ENCODE measurements around the gene TMEM256.

Gene TMEM256

DNA sequence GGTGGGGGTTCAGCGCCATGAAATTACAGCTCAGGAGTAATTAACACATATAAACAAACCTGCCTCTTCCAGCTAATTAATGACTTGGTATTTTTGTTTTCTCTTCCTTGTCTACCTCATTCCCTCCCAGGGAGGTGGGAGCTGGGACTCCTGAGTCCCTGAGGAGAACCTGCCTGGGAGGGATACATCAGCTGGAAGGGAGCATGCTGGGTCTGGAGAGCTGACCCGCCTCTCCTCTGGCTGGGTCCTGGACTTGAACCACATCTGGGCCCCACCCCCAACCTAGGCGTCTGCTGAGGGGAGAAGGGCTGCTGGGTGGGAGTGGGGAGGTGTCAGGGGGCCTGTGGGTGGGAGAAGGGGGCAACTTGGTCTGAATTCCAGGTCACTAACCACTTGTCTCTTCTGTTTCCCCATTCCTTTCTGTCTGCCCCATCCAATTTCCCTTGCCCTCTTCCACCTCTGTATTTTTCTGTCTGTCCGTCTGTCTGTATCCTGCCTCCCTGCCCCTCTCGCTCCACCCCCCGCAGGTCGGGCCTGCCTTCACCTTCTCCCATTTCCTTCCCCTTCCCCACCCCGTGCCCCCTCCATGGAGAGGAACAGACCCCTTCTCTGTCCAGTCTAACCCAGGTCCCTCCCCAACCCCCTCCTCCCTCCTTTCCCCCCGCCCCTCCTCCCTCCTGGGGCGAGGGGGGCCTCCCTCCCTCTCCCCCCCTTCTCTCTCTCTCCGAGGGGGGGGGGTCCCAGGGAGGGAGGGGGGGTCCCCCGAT lies 3.8 kb upstream of the TMEM256 start, which contains the start of gene NLGN2:
Gene NLGN2, plus strand, starts transcription at position 361 of the 767 bp plus-strand sequence. CDS start 411 bp downstream, outside the sequence.
- no peak for DNase-seq (ENCODE audit: low spot score)

DNA sequence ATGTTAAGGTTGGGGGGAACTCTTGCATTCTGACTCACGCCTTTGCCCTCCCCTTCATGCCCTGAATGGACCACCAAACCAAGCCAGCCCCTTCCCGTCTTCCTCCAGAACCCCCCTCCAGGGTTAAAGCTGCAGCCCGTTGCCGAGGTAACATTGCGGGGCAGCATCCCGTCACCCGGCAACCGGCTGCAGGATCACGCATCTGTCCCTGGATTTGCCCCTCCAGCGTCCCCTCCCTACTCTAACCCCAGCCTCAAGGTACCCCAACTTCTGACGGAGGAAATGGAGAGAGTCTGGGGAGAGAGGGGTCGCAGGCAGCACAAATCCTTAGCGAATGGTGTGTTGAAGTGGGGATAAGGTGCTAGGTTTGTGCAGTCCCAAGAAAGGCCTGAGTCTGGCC lies 3.2 kb upstream of the TMEM256 start:
- no peak for DNase-seq (ENCODE audit: low spot score)

DNA sequence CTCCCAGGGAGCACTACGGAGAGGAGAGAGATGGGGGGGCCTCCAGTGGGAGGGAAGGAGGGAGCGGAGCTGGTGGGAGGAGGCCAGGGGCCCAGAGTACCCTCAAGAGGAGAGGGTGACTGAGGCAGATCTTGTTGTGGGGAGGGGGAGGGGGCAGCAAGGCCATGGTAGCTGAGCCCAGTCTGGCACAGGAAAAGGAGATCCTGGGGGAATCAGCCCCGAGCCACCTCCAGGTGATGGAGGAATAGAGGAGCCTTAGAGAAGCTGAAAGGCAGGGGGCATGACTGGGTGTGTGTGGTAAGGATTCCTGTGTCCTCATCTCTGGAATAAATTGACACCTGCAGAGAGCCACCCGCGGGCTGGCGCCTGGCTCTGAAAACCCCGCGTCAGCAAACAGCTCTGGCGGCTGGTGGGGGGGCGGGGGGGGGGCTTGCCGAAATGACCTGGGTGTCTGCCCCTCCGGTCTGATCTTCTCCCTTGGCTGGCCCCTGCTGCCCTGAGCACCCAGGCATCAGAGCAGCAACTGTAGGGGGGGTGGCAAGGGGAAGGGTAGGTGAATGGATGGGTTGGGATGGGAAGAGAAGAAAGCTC lies 2.4 kb upstream of the TMEM256 start:
- DNase-seq (ENCODE audit: low spot score), result no peak

DNA sequence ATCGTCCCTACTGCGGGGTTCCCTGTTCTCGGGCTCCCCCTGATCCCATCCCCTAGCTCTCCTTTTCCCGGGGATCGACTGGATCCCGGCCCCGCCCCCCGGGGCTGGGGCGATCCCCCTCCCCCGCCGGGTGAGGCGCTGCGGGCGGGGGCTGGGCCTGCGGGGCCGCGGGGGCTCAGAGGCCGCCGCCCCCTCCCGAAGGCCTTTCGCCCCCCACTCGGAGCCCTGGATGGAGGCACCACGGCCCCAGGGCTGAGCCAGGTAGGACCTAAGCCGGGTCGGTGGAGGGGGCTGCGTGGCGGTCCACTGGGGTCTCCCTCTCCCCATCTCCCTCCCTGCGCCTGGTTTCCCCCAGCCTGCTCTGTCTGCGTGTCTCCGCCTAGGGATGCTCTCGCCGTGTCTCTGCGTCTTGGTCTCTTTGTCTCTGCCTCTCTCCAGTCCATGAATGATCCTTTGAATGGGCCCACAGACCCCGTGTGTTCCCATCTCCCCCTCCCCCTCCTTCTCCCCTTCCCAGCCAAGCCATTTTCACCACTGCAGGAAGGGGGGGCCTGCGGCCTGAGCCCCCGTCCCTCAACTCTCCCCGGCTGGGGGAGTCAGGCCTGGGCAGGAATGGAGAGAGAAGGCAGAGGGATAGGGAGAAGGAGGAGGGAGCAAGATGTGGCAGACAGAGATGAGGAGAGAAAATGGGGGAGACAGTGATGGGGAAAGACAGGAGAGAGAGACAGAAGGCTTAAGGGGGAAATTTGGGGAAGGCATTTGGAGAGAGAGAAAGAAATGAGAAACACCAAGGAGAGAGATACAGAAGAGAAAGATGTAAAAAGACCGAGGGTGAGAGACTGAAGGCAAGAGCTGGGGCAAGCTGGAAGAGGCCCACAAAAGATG lies 1.7 kb upstream of the TMEM256 start:
- no peak for DNase-seq (ENCODE audit: low spot score)

DNA sequence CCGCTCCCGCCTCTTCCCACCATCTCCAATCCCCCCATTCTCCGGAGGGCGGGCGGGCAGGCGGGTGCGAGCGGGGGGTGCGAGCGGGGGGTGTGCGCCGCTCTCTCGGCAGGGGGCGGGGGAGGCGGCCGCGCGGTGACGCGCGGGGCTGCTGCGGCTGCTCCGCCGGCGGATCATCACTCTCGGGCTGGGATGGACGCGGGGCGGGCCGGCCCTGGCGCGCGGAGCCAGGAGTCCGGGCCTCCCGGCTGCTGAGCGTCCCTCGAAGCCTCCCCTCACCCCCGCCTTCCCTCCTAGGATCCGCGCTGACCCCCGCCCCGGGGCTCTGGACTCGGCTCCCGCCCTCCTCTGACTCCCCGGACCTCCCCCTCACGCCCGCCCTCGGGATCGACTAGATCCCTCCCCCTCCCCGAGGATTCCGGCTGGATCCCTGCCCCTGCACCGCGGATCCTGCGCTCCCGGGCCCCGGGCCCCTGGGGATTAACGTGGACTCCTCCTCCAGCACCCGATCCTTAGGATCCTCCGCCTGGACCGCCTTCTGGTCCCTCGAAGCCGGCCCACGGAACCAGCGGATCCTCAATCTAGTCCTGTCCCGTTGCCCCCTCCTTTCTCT lies 946 bp upstream of the TMEM256 start:
- DNase-seq (ENCODE audit: low spot score), result peak; percentile 67

DNA sequence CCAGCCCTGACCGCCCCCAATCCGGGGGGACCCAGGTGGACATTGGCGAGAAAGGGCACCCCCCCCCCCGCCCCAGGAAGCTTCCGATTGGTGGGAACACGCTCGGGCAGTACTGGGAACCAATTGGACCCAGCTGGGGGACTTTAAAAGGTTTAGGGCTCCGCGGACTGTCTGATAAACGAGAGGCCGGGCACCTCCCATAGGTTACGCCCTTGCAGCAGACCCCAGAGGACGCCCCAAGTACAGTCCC lies 245 bp downstream of the TMEM256 start:
- DNase-seq (ENCODE audit: low spot score), result no peak

DNA sequence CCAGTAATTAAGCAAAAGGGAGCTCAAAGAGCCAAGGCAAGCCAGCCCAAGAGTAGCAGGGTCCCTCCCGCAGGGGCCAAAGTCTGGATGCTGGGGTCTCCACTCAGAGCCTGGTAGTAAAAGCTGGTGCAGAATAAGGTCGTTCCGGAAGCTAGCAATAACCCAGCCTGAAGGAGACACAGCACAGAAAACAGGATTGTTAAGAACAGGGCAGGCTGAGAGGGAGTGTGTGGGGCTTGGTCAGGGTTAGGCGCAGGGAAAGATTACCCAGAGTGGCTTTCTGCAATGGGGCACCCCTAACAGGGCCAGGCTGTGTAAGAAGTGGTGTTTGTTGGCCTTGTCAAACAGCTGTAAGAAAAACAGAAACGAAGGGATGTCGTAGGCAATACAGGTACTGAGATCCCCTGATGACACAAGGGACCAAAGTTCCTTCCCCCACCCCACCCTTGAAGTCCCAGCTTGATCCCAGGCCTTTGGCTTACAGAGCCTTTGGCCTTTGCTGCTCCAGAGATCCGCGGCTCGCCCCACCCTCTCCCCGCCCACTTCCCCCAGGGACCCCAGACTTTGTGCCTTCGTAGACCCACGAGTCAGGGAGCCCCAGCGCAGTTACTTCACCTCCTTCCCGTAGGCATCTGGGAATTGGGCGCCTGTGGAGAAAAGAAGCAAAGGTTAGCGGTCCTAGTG lies 712 bp downstream of the TMEM256 start:
- no peak for DNase-seq (ENCODE audit: low spot score)

DNA sequence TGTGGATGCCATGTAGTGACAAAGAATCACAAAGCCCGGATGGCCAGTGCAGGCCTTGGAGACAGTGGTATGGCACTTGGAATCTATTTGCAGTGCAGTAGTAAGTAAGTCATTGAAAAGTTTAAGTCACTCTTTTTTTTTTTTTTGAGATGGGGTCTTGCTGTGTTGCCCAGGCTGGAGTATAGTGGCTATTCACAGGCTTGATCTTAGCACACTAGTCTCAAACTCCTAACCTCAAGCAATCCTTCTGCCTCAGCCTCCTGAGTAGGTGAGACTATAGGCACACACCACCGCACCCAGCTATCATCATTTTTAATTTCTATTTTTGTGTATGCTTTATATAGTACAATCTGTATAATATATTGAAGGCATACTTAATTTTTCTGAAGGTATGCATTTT lies 5.3 kb downstream of the TMEM256 start:
- DNase-seq (ENCODE audit: low spot score), result no peak

DNA sequence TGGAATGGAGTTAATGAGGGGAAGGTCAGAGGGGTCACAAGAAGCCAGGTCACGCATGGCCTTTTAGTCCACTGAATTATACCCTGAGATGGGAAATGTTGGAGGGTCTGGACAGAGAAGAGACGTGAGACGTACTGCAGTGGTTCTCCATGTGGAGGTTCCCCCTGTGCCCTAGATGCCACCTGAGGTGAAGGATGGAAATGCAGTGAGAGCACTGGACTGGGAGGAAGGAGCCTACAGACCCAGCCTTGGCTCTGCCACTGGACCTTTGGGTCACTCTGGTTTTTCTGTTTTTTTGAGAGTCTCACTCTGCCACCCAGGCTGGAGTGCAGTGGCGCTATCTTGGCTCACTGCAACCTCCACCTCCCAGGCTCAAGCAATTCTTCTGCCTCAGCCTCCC lies 7.8 kb downstream of the TMEM256 start:
- DNase-seq (ENCODE audit: low spot score), result no peak

DNA sequence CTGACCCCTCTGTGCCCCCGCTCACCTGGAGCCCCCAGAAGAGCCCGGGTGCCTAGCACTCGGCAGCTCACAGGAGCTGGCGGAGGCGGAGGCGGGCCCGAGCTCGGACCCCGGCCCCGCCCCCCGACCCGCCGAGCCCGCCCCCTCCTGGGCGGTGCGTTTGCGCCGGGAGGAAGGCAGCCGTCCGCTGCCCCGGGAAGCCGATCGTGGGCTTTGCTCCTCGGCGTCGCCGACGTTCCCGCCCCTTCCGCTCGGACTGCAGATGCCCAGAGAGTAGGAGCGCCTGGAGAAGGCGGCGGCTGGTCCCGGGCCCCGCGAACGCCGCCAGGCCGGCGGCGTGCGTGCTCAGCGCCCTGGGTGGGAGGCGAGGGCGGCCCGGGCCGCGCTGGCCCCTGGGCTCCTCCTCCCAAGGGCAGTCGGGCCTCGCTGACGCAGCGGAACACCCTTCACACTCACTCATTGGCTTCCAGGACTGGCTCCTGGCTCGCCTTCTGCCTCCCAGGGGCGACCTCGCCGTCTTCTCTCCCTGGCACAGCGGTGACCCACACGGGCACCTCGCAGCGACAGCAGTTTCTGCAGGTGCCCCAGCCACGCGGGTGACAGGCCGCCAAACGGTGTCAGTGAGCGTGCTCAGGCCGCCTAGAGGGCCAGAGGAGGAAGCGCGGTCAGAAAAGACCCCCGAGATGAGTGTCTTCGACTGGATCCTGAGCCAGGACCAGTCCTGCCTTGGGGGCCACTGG lies 9.3 kb downstream of the TMEM256 start, which contains the start of gene PLSCR3:
Gene PLSCR3, minus strand, starts transcription at position 74 of the 740 bp plus-strand sequence. CDS start 415 bp downstream, outside the sequence.
- peak; percentile 77 for DNase-seq (ENCODE audit: low spot score)

DNA sequence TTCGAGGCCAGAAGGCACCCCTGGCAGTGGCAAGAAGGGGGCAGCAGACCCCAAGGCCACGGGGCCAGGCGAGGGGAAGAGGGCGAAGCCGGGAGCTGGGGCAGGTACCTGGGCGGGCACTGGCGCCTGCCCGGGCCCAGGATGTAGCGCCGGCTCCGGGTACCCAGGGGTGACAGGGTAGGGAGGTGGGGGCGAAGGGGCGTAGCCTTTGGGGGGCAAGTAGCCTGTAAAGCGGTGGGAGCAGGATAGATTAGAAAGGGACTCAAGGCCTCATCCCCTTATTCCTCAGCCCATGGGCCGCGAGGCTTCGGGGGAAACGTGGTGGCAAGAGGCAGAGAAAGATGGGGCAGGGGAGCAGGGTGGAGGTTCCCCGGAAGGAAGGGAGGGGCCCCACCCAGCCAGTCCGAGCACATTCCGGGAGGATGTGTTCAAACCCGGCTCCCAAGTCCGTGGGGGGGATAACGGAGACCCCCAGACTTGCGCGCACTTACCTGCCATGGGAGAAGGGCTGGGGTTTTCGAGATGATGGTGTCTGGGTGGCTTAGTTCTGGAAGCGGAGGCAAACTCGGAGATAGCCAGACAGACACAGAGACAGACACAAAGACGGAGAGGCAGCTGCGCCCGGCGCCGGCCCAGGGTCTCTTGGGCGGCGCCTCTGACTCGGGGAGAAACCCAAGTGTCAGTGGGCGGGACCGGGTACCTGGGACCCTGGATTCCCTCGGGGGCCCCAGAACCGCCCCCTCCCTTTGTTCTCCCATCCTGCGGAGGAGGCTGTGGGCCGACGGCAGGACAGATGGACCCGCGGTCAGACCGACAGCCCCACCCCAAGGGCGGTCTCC lies 10.1 kb downstream of the TMEM256 start:
- peak; percentile 73 for DNase-seq (ENCODE audit: low spot score)

DNA sequence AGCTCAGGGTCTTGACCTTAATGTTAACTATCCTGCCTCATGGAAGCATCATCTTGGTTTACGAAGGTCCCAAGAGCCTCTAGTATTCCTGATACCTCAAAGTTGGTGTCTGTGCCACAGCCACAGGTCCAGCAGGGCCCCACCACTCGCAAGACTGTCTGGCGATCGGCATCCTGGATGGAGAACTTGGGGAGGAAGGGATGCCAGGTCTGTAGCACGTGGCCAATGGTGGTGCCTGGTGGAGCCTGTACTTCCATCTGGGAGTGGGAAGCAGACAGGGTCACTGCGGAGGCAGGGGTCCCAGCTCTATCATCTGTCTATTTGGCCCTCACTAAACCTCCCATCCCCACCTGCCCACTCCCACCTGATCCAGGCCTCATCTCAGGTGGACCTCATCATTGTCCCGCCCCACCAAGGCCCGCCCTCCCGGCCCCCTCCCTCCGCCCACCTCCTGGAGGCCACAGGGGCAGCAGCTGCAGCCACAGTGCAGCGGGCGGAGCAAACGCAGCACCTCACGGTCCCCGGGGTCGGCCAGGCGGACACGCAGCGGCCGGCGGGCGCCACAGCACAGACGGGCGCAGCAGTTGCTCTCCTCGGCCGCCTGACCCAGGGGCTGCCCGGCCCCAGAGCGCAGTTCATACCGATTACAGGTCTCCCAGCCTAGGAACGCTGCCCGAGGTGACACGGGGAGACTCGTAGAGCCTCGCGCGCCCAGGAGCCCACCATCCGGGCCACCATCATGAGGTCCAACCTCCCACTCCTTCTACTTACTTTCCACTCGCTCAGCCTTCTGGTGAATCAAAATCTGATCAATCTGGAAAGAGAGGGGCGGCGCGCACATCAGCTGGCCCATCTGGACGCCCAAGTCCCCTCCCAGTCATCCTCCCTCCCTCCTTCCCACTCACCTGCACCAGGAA lies 10.9 kb downstream of the TMEM256 start:
- no peak for DNase-seq (ENCODE audit: low spot score)

DNA sequence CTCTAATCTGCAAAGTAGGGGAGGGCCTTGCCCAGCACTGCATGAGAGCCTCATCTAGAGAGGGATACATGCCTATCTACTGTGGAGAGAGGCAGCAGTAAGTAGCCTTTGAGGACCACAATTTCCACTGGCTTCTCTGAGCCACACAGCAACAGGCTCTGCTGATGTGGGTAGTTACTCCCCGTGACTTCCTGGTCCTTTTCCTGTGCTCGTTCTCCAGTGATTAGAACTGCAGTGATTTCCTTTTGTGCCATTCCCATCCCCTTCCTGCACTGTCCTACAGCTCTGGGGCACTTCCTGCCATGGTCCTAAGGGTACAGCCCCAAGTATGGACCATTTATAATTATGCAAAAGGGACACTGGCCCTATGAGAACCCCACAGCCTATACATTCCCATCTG lies 12.6 kb downstream of the TMEM256 start:
- no peak for DNase-seq (ENCODE audit: low spot score)

DNA sequence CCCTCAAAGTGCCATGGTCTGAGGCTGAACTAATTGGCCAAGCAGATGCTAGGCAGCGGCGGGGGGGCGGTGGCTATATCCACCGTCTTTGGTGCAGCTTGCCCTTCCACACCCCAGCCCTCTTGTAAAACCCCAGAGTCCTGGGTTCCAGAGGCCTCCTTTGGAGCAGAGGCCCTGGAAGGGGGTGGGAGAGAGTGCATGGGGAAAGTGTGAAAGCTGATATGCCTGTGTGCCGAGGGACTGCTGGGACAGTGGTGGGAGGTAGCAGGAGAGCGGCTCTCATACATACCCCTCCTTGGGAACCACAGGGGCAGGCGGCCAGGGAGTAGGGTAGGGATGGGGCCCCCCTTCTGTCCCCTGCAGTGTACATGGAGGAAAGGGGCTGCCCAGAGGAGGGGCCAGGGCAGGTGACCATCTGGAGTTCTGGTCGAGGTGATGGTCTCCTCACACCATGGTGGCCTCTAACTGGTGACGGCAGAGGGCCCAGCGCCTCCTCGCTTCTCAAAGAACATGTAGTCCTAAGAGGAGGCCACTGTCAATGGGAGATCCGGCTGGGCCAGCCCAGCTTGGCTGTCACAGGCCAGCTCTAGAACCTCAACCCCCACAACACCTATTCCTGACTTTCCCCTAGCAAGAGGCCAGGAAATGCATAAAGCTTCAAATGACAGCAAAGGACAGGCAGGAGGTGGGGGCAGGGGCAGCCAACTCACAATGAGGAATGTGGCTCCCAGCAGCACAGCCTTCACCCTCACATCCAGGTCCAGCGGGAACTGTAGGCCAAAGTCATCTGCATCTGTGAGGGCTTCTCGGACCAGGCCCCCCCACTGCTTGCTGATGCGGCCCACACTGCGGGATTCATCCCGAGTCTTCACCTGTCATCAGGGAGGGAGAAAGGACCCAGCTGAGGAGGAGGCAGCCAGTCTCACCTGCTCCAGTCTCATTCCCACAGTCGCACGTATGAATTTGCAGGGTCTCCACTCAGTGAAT lies 13.7 kb downstream of the TMEM256 start:
- DNase-seq (ENCODE audit: low spot score), result no peak

DNA sequence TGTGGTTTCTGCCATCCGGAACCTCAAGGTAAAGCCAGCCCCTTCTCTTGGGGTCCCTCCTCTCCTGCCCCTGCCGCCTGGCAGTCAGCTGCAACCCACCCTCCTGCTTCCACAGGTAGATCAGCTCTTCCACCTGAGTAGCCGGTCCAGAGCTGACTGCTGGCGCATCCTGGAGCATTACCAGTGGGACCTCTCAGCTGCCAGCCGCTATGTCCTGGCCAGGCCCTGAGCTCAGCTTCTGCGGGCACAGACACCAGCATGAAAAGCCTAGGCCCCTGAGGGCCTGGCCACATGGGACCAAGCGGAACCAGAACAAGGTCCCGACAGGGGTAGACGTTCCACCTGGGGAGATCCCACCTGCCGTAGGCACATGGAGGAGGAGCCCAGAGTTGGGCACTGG lies 15.0 kb downstream of the TMEM256 start:
- DNase-seq (ENCODE audit: low spot score), result no peak

DNA sequence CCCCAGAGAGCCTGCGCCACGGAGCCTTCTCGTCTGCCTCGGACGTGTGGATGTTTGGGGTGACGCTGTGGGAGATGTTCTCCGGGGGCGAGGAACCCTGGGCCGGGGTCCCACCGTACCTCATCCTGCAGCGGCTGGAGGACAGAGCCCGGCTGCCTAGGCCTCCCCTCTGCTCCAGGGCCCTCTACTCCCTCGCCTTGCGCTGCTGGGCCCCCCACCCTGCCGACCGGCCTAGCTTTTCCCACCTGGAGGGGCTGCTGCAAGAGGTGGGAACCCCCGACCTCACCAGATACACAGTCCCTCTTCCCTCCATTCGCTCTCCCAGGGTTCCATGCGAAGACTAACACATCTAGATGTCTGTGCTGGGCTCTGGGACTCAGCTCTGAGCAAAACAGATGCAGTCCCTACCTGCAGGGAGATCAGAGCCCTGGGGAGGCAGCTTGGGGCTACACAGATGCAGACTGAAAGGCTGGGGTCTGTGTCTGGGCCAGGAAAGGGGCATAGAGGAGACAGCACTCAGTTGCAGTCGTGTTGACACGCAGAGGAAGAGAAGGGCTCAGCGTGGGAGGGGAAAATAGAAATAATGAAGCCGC lies 19.3 kb downstream of the TMEM256 start:
- no peak for DNase-seq (ENCODE audit: low spot score)

DNA sequence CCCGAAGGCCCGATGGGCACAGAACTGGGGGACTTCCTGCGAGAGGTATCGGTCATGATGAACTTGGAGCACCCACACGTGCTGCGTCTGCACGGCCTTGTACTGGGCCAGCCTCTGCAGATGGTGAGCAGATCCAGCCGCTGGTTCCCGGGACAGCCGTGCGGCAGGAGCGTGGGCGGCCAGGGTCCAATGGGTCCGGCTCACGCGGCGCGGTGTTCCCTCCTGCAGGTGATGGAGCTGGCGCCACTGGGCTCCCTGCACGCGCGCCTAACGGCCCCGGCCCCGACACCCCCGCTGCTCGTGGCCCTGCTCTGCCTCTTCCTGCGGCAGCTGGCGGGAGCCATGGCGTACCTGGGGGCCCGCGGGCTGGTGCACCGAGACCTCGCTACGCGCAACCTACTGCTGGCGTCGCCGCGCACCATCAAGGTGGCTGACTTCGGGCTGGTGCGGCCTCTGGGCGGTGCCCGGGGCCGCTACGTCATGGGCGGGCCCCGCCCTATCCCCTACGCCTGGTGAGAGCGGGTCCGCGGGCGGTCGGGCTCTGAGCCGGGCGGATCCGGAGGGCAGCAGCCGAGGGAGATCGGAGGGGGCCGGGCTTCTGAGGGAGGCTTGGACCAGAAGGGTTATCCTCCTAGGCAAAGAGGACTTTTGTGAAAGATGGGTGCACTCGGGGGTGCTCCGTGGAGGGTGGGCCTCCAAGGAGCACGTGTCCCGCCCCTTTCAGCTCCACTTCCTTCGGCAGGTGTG lies 20.0 kb downstream of the TMEM256 start:
- peak; percentile 78 for DNase-seq (ENCODE audit: low spot score)
